Vagina (tissue), 2 donors: ENCODE data around the gene CAPN2.

Source experiments
- CTCF ChIP-seq, 3 experiments: fragments of 450-650 bp in 2 of 3; fragments of 200-600 bp in 1 of 3; sonication (generic) in 1 of 3; IDR thresholded peaks; one replicate each; pipeline ENCODE4 v1.5.1; 2017 to 2019; ENCODE audit warnings: antibody characterized with exemption in 3 of 3, mild to moderate bottlenecking in 2 of 3, moderate library complexity in 2 of 3
- POLR2A ChIP-seq, 2 donors: fragments of 450-650 bp; IDR thresholded peaks; one replicate each; pipeline ENCODE4 v1.6.1; 2017; ENCODE audit warnings: antibody characterized with exemption in 2 of 2, mild to moderate bottlenecking in 2 of 2, moderate library complexity in 2 of 2

GRCh38 chr1:223684488-223684792, 27.9 kb upstream of the CAPN2 start:
- no peak for TF ChIP-seq POLR2A (IDR thresholded peaks at IDR 0.05)
- TF ChIP-seq CTCF (IDR thresholded peaks at IDR 0.05): no peak
